Measurements from ENCODE around the gene GPRIN3. TPM values are rescaled to one million over a fixed set of nuclear protein-coding genes. Genes with fewer than 3 reads are reported as not detected.

Gene GPRIN3
- total RNA-seq, 1 experiment from 2014 or later, result 0.48 TPM

- no peaks in the 10 kb centered on the region for H3K79me2 ChIP-seq (ENCODE audit: insufficient read depth, low read length)
- H2AK5ac ChIP-seq (ENCODE audit: insufficient read length, low read length), result no peak overlapping the region
- Mint-ChIP-seq H3K36me3 (ENCODE audit: insufficient read depth in 1 of 3, low read depth in 3 of 3) (no peaks in the 10 kb centered on the region), H3K4me1 (no peaks in the 10 kb centered on the region; a peak in 1 of 4 replicates), H3K27me3 (ENCODE audit: low read depth) (no peaks in the 10 kb centered on the region; the same call in 1 of the 2 replicates), H3K4me3 (no peak overlapping the region), H3K27ac (no peak overlapping the region), H3K9me3 (no peaks in the 10 kb centered on the region)
- H3K9me3 ChIP-seq (ENCODE audit: control insufficient read depth, low read depth, low read length), result no peaks in the 10 kb centered on the region
- H2BK15ac ChIP-seq (ENCODE audit: low read depth, low read length), result no peak overlapping the region
- H3K27ac ChIP-seq (ENCODE audit: insufficient read length, low read depth, low read length), result no peak overlapping the region
- no peaks in the 10 kb centered on the region for H3K27me3 ChIP-seq (ENCODE audit: insufficient read depth, low read length)
- no peak overlapping the region for H2BK20ac ChIP-seq (ENCODE audit: low read depth, low read length, poor library complexity, severe bottlenecking)
- no peak for DNase-seq
- no peak for TF ChIP-seq CTCF (conservative IDR thresholded peaks at IDR 0.05)
- no peak overlapping the region for H3K4me2 ChIP-seq (ENCODE audit: insufficient read depth, insufficient read length, low read length)
- H2BK120ac ChIP-seq (ENCODE audit: low read depth, low read length, poor library complexity, severe bottlenecking), result no peak overlapping the region
- H4K20me1 ChIP-seq (ENCODE audit: control insufficient read depth, insufficient read depth, insufficient read length), result no peaks in the 10 kb centered on the region
- no peak overlapping the region for H3K56ac ChIP-seq (ENCODE audit: insufficient read length, low read depth, low read length)
- H2BK12ac ChIP-seq (ENCODE audit: insufficient read length, low read depth, low read length), result no peak overlapping the region
- no peak overlapping the region for H3K4ac ChIP-seq (ENCODE audit: low read depth, low read length)
- no peak overlapping the region for H2BK5ac ChIP-seq (ENCODE audit: insufficient read length, low read length)
- H3K4me1 ChIP-seq (ENCODE audit: insufficient read depth, low read length), result peaks cover 2% of the 10 kb centered on the region; the same call in 1 of the 2 replicates
- H3K9ac ChIP-seq (ENCODE audit: extremely low read depth, insufficient read length, low read length), result no peak overlapping the region
- H4K8ac ChIP-seq (replicated peaks; ENCODE audit: insufficient read length, low read depth, low read length), result no peak overlapping the region
- no peak overlapping the region for H3T11ph ChIP-seq (ENCODE audit: low read length)
- H3K18ac ChIP-seq (ENCODE audit: insufficient read length, low read depth, low read length), result no peak overlapping the region
- WGBS (ENCODE audit: extremely low coverage, insufficient read length, low lambda C conversion rate), result no CpG with 5 or more reads among the region's 2 CpGs
- H4K91ac ChIP-seq (ENCODE audit: insufficient read length, low read depth, low read length), result no peak overlapping the region
- H3K79me1 ChIP-seq (ENCODE audit: insufficient read depth, low read depth, low read length, poor library complexity, severe bottlenecking), result no peaks in the 10 kb centered on the region
- H3K23me2 ChIP-seq (ENCODE audit: insufficient read length, low read depth, low read length, poor library complexity, severe bottlenecking), result no peaks in the 10 kb centered on the region
- H4K5ac ChIP-seq (ENCODE audit: insufficient read length, low read depth, low read length), result no peak overlapping the region
- no peak overlapping the region for H3K14ac ChIP-seq (ENCODE audit: insufficient read depth, low read length)
- H3K23ac ChIP-seq (ENCODE audit: insufficient read length, low read depth, low read length), result no peak overlapping the region
- H2AFZ ChIP-seq (ENCODE audit: low read length), result no peak overlapping the region
These were observed 12.2 kb upstream of the GPRIN3 start for GRCh38 chr4:89319756-89320155.

Measured in H9 (cell line).